ENCODE results near the gene DKK3.

The DKK3 gene

DNA sequence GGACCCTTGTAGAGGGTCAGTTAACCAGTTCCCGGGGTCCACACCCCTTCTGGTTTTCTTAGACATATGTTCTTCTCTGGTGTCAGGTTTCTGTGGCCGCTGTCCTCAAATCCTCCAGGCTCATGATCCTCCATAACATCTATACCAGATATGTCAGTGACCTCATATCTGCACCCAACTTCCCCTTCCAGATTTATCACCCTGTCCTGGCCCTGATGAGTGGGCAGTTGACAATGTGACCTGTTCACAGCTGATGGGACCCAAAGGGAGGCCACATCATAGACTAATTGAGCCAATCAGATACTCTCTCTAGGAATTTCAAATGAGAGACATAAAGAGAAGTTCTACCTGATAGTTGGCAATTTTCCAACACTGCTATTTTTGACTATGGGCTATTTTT is 5.1 kb downstream of the DKK3 start:
- DNase-seq = no peak

- no peak for DNase-seq
These were observed 7.2 kb downstream of the DKK3 start for GRCh38 chr11:12001186-12001585.

DNA sequence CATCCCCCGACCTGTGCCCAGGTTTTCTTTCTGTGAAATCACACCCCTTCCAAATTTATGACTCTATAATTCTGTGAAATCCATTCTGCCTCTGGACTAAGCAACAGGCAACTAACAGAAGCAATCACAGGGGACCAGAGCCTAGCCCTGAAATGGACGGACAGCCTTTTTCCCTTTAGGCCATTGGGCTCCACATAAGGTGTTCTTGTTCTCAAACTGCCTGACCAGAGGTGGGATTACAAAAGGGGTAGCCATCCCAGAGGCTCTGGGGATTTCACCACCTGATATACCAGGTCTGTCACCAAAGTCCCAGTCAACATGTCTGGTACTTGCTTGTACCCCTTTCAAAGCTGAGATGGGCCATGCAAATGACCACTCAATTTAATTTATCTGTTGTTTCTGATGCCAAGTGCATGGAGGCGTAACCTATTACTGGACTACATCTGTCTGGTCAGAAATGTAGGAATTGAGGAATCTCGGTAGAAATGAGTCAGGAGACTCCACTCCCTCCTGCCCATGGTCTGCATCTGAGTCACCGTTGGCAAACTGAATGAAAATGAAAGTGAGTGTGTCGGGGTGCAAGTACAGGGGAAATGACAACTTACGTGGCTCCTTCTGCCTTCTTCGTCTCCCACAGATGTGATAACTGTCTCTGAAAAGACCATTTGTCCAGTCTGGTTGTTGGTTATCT is 10.2 kb downstream of the DKK3 start:
- DNase-seq = no peak

- no peak for DNase-seq
These were observed 11.4 kb downstream of the DKK3 start for GRCh38 chr11:11997049-11997322.

- no peak for DNase-seq
These were observed 11.9 kb downstream of the DKK3 start for GRCh38 chr11:11996321-11997048.

GRCh38 chr11:11995601-11996000 is 12.8 kb downstream of the DKK3 start:
- peak; percentile 93 for DNase-seq

GRCh38 chr11:11993839-11994238 is 14.6 kb downstream of the DKK3 start:
- peak; percentile 56 for DNase-seq

DNA sequence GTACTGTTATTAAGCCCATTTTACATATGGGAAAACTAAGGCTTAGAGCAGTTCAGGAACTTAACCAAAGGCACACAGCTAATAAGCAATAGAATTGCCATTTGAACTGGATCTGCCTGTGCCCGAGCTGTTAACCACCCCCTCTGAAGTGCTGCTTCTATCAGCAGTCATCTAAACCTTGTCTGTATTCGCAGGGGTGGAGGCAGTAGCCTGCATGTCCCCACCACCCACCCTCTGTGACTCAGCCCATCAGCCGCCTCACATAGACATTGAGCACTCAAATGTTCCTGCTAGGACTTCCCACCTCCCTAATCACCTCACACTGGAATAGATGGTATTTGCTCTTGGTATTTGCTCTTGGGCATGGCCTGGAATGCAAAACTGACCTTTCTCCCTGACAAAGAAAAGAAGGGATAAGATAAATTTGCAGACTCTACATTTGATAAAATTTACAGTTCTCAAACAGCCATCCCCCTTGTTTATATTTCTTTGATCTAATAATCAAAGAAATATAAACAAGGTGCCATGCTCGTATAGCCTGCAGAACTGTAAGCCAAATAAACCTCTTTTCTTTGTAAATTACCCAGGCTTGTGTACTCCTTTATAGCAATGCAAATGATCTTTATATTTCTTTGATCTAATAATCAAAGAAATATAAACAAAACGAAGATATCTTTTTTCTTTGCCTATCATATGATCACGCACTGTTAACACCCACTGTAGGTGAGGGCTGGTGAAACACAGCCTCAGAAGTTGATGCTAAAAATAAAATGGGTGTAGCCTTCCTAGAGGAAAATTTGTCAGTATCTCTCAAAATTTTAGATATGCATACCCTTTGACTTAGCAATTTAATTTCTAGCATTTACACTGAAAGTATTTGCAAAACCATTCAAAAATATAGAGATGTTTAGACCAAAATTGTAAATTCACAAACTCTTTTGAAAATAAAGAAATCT is 15.9 kb downstream of the DKK3 start:
- no peak for DNase-seq

GRCh38 chr11:11989774-11990744 is 18.4 kb downstream of the DKK3 start:
- DNase-seq = peak; percentile 73

DNA sequence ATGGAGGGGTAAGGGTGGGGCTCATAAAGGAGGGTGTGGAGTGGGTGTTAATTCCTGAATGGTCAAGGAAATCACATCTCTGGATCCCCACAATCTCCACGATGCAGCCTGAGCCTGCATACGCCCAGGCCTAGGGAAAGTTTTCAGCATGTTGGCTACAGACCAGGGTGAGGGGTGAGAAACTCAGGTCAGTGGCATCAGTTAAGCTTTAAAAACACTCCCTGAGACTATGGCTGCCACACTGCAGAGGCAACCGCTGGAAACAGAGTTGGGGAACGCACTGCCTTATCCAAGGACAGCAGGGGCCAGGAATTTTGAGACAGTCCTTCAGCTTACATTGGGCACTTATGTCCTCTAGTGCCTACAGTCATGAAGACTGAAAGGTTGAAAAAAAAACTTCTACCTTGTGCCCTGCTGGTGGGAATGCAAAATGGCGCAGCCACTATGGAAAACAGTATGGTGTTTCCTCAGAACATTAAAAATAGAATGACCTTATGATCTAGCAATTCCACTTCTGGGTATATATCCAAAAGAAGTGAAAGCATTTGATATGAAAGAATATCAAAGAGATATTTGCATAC is 19.7 kb downstream of the DKK3 start:
- DNase-seq = no peak

GRCh38 chr11:11988099-11988651 is 20.3 kb downstream of the DKK3 start:
- no peak for DNase-seq

GRCh38 chr11:11987503-11988022 is 20.9 kb downstream of the DKK3 start:
- no peak for DNase-seq

DNA sequence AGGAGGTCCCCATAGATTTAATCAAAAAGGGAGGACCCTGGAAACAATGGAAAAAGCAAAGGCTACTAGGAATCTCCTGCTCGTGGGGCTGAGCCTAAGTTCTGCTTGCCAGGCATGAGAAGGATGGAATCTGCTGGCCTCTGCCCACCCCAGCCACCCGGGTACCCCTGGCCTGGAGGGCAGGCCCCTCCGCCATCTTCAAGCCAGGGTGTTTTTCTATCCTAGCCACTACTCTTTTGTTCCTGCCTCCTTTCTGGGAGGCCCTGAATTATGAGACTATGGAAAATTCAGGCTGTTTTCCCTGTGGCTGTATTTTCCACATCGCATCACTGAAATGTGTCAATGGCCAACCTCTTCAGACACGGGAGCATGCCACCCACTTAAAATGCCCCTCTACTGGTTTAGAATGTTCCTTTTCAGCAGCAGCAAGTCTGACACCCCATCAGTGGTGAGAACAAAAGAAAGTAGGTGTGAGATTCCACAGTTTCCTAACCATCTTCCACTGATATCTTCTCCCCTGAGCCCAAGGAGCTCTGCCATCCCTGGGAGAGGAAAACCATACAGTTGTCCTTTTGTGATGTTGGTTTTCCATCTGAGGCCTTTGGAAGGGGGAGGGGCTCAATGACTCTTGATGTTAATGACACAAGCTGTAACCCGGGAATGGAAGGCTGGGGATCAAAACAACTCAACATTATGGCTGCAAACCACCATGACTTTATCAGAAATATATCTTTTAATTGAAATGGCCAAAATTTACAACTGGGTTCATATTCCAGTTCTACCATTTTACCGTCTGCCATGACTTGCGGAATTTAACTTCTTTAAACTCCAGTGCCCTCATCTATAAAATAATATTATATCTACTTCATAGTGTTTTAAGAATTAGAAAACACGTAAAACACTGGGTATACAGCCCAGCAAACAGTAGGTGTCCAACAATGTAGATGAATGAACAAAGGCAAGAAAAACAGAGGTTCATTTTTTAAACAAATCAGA is 22.2 kb downstream of the DKK3 start:
- no peak for DNase-seq

GRCh38 chr11:11985016-11985715 is 23.3 kb downstream of the DKK3 start:
- no peak for DNase-seq

DNA sequence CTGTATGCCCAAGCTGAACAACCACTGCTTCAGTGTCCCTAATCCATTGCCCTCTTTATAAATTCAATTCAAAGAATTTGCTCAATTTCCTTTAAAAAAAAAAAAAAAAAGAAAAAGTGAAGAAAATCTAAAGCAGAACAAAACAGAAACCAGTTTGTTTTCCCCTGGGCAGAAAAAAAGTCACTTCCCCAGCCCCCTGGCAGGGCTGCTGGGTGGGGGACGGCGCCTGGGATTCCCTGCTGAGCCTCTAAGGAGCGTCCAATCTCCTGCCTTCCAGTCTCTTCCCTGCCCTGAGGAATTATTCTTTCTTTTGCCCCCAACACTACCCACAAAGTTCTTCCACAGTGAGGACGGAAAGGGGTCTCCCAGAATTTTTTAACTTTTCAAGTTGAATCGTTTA is 23.9 kb downstream of the DKK3 start:
- DNase-seq = no peak

GRCh38 chr11:11983427-11983826 is 25.0 kb downstream of the DKK3 start:
- no peak for DNase-seq

DNA sequence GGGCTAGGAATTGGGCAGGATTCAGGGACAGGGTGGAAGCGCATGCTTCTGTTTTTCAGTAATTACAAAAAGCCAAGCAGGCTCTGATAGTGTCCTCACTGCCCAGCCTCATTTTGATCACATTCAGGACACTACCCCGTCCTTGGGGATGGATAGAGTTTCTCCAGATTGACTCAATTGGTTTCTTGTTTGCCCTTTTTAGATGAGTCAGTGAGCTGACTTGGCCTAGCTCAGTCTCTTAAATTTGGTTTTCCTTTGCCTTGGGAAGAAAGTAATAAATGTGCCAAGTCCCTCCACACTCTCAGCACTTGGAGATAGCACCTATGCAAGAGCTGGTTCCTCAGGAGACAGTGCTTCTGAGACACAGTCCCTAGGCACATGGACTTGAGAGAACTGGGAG is 25.5 kb downstream of the DKK3 start:
- no peak for DNase-seq

DNA sequence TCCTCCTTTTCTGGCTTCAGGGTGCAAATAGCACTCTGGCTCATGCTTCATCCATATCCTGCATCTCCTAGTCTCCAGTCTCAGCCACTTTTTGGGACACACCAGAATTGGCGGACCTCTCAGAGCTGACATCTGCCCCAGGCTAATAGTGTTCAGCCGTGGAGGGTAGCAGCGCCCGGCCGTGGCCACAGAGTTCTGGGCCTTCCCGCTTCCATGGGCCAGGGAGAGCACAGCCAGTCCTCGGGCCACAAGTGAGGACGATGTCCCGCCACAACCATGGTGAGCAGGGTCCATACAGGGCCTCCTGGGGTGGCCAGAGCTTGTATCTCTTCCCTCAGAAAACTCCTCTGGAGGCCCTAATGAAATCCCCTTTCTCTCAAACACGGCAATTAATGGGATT is 26.0 kb downstream of the DKK3 start:
- DNase-seq = no peak

DNA sequence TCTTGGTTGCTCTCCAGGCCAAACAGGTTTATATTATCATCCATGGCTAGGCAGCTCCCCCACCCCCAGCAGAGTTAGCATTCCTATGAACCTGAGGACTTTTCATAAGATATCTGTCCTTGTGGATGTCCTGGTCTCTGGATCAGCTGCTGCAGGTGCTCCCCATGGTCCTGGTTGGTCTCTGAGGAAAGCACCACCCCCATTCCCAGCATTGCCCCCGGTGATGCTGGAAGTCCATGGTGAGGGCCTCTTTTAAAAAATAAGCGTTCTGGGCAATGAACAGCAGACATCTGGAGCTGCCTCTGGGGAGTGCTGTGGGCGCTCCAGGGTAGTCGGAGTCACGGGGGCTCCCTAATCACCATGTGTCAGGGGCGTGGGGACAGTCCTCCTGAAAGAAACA is 26.6 kb downstream of the DKK3 start:
- no peak for DNase-seq

GRCh38 chr11:11981364-11981763 is 27.1 kb downstream of the DKK3 start:
- DNase-seq = no peak
